ENCODE results near the gene LMOD1.
"Not testable (repeated sequence)": the region's sequence is repeated elsewhere in the genome, so short reads cannot be mapped to it uniquely, and the experiment has no call there.

LMOD1 gene

GRCh38 chr1:201946224-201946908, at the start of gene LMOD1:
Gene LMOD1 (minus strand): TSS chr1:201946548. CDS start chr1:201946340, 208 bp downstream.
- DNase-seq, result peak; percentile 43

- DNase-seq, result no peak
Measured at GRCh38 chr1:201990427-201990826, 44.1 kb upstream of the LMOD1 start.

- DNase-seq, result no peak
Measured at GRCh38 chr1:201989354-201990128, 43.2 kb upstream of the LMOD1 start.

- DNase-seq, result no peak
Measured at GRCh38 chr1:201988601-201989000, 42.3 kb upstream of the LMOD1 start.

GRCh38 chr1:201985355-201985754, 39.0 kb upstream of the LMOD1 start:
- no peak for DNase-seq

GRCh38 chr1:201984446-201984845, 38.1 kb upstream of the LMOD1 start:
- no peak for DNase-seq

- DNase-seq, result no peak
Measured at GRCh38 chr1:201983380-201983805, 37.0 kb upstream of the LMOD1 start.

GRCh38 chr1:201982623-201983379, 36.5 kb upstream of the LMOD1 start, which contains the start of gene RNPEP:
Gene RNPEP (plus strand): TSS chr1:201982648. CDS start chr1:201982667, 19 bp downstream.
- DNase-seq, result peak; percentile 50

GRCh38 chr1:201982082-201982622, 35.8 kb upstream of the LMOD1 start:
- peak; percentile 64 for DNase-seq

- DNase-seq, result peak; percentile 42
Measured at GRCh38 chr1:201970334-201971159, 24.2 kb upstream of the LMOD1 start.

- DNase-seq, result no peak
Measured at GRCh38 chr1:201968202-201968925, 22.0 kb upstream of the LMOD1 start.

- DNase-seq, result no peak
Measured at GRCh38 chr1:201966171-201966570, 19.8 kb upstream of the LMOD1 start.

- DNase-seq, result no peak
Measured at GRCh38 chr1:201964261-201964660, 17.9 kb upstream of the LMOD1 start.

- not testable (repeated sequence) for DNase-seq
Measured at GRCh38 chr1:201962382-201962781, 16.0 kb upstream of the LMOD1 start.

GRCh38 chr1:201958348-201958747, 12.0 kb upstream of the LMOD1 start:
- DNase-seq, result no peak

GRCh38 chr1:201955729-201956143, 9.4 kb upstream of the LMOD1 start:
- no peak for DNase-seq

- peak; percentile 96 for DNase-seq
Measured at GRCh38 chr1:201955009-201955728, 8.8 kb upstream of the LMOD1 start, which contains the start of gene TIMM17A. Gene TIMM17A (plus strand): TSS chr1:201955503. CDS start chr1:201955527, 24 bp downstream.

- no peak for DNase-seq
Measured at GRCh38 chr1:201954263-201955008, 8.1 kb upstream of the LMOD1 start.

- no peak for DNase-seq
Measured at GRCh38 chr1:201949491-201949890, 3.1 kb upstream of the LMOD1 start.

- no peak for DNase-seq
Measured at GRCh38 chr1:201947697-201948008, 1.3 kb upstream of the LMOD1 start.
